Measurements from ENCODE around the gene RRAGC.
"Not testable (repeated sequence)": the region's sequence is repeated elsewhere in the genome, so short reads cannot be mapped to it uniquely, and the experiment has no call there.

Gene RRAGC

DNA sequence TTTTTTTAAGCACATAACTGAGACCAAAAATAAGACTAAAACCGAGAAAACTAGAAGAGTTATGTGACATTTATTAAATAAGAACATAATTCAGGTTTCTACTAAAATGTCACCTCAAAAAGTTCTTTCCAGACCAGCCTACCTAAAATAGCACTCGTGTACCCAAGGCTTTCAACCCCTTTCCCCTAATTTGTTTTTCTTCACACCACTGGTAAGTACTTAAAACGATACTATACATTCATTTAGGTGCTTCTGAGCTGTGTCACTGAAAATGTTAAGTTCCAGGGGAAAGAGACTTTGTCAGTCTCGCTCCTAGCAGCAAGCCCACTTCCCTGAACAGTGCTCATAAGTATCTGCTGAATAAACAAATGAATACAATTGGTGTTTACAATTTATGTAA, 6.8 kb downstream of the RRAGC start:
- H3K9ac ChIP-seq (ENCODE audit: low read length in 2 of 2), result no peak overlapping the region
- no peak overlapping the region for H3K27ac ChIP-seq (ENCODE audit: low read length)
- peaks cover 19 to 25% of the 10 kb centered on the region in 2 donors for H3K36me3 ChIP-seq (ENCODE audit: control insufficient read depth in 2 of 2, insufficient read depth in 2 of 2, low read length in 2 of 2)
- no peaks in the 10 kb centered on the region for H3K9me3 ChIP-seq (ENCODE audit: control insufficient read depth in 2 of 2, low read length in 2 of 2)
- no peaks in the 10 kb centered on the region for H3K27me3 ChIP-seq (ENCODE audit: control insufficient read depth in 1 of 2, insufficient read depth in 2 of 2, low read length in 2 of 2)
- H3K4me3 ChIP-seq (ENCODE audit: low read length in 2 of 2), result no peak overlapping the region
- peaks cover 8% of the 10 kb centered on the region for H3K4me1 ChIP-seq (ENCODE audit: control insufficient read depth, insufficient read depth, low read length)

GRCh38 chr1:38848071-38848470, 11.5 kb downstream of the RRAGC start:
- Histone ChIP-seq H3K4me3 (ENCODE audit: low read length in 2 of 2) (no peak overlapping the region), H3K27ac (ENCODE audit: low read length) (no peak overlapping the region), H3K9me3 (ENCODE audit: control insufficient read depth in 2 of 2, low read length in 2 of 2) (no peaks in the 10 kb centered on the region), H3K4me1 (ENCODE audit: control insufficient read depth, insufficient read depth, low read length) (no peaks in the 10 kb centered on the region), H3K9ac (ENCODE audit: low read length in 2 of 2) (no peak overlapping the region), H3K36me3 (ENCODE audit: control insufficient read depth in 2 of 2, insufficient read depth in 2 of 2, low read length in 2 of 2) (peaks cover 18 to 21% of the 10 kb centered on the region in 2 donors), H3K27me3 (ENCODE audit: control insufficient read depth in 1 of 2, insufficient read depth in 2 of 2, low read length in 2 of 2) (no peaks in the 10 kb centered on the region)

DNA sequence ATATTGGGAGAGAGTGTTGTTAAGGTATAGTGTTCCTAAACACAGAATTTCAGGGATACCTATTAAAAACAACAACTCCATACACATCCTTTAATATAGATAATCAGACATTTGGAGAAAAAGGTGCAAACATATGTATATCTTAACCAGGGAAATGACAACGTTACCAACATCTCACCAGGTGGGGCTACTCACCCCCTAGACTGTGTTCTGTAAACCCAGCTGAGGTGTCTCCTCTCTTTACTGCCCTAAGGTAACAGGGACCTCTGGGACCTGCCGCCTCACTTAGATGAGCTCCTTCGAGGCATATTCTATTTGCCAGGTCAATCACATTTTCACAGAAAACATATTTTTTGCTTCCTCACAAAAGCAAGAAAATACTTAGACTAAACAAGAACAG, 13.4 kb downstream of the RRAGC start:
- no peaks in the 10 kb centered on the region for H3K27me3 ChIP-seq (ENCODE audit: control insufficient read depth in 1 of 2, insufficient read depth in 2 of 2, low read length in 2 of 2)
- no peak overlapping the region for H3K27ac ChIP-seq (ENCODE audit: low read length)
- H3K9me3 ChIP-seq (ENCODE audit: control insufficient read depth in 2 of 2, low read length in 2 of 2), result no peaks in the 10 kb centered on the region
- H3K4me1 ChIP-seq (ENCODE audit: control insufficient read depth, insufficient read depth, low read length), result no peaks in the 10 kb centered on the region
- peaks cover 16 to 17% of the 10 kb centered on the region in 2 donors for H3K36me3 ChIP-seq (ENCODE audit: control insufficient read depth in 2 of 2, insufficient read depth in 2 of 2, low read length in 2 of 2)
- H3K9ac ChIP-seq (ENCODE audit: low read length in 2 of 2), result no peak overlapping the region
- H3K4me3 ChIP-seq (ENCODE audit: low read length in 2 of 2), result no peak overlapping the region

DNA sequence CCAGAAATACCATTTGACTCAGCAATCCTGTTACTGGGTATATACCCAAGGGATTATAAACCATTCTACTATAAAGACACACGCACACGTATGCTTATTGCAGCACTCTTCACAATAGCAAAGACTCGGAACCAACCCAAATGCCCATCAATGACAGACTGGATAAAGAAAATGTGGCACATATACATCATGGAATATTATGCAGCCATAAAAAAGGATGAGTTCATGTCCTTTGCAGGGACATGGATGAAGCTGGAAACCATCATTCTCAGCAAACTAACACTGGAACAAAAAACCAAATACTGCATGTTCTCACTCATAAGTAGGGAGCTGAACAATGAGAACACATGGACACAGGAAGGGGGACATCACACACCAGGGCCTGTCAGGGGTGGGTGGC, 14.5 kb downstream of the RRAGC start:
- not testable (repeated sequence) for H3K27ac ChIP-seq (ENCODE audit: low read length); H3K4me1 ChIP-seq (ENCODE audit: control insufficient read depth, insufficient read depth, low read length); H3K9me3 ChIP-seq (ENCODE audit: control insufficient read depth in 2 of 2, low read length in 2 of 2); H3K9ac ChIP-seq (ENCODE audit: low read length in 2 of 2); H3K27me3 ChIP-seq (ENCODE audit: control insufficient read depth in 1 of 2, insufficient read depth in 2 of 2, low read length in 2 of 2); H3K4me3 ChIP-seq (ENCODE audit: low read length in 2 of 2)
- peaks cover 15 to 16% of the 10 kb centered on the region in 2 donors for H3K36me3 ChIP-seq (ENCODE audit: control insufficient read depth in 2 of 2, insufficient read depth in 2 of 2, low read length in 2 of 2)

DNA sequence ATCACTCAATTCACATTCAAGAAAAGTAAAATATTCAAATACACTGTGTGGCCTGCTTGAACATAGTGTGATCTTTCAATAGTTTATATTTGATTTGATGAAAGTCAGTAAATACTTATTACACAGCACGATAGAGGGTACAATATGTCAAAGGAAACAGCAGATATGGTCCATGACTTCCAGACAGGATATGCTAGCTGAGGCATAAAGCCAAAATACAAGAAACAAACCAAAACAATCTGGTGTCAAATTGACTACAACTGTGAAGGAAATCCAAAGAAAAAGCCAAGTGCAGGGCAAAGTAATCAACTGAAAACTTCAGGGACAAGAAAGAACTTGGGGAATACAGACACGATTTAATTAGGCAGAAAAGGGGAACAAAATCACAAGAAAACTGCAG, 19.3 kb downstream of the RRAGC start:
- Histone ChIP-seq H3K4me3 (ENCODE audit: low read length in 2 of 2) (no peak overlapping the region), H3K36me3 (ENCODE audit: control insufficient read depth in 2 of 2, insufficient read depth in 2 of 2, low read length in 2 of 2) (peaks cover 18 to 19% of the 10 kb centered on the region in 2 donors), H3K27ac (ENCODE audit: low read length) (no peak overlapping the region), H3K9me3 (ENCODE audit: control insufficient read depth in 2 of 2, low read length in 2 of 2) (no peaks in the 10 kb centered on the region), H3K9ac (ENCODE audit: low read length in 2 of 2) (no peak overlapping the region), H3K4me1 (ENCODE audit: control insufficient read depth, insufficient read depth, low read length) (no peaks in the 10 kb centered on the region), H3K27me3 (ENCODE audit: control insufficient read depth in 1 of 2, insufficient read depth in 2 of 2, low read length in 2 of 2) (no peaks in the 10 kb centered on the region)

DNA sequence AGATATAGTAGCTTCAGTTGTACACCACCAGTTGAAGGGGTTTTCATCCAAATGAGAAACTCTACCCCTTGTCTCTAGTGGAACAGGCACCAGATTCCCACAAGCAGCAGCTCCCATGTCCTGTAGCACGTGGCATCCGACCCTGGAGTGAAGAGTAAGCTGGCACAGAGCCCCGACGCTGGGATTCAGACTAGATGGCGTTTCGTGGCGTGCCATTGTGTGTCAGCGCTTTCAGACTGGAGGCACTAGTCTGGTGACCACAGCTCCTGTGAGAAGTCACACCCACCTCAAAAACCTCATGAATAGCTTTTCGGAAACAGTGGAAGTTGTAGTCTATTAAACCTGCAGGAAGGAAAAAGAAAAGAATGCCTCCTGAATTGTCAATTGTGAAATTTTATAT, 20.2 kb downstream of the RRAGC start:
- no peaks in the 10 kb centered on the region for H3K9me3 ChIP-seq (ENCODE audit: control insufficient read depth in 2 of 2, low read length in 2 of 2)
- no peak overlapping the region for H3K27ac ChIP-seq (ENCODE audit: low read length)
- H3K36me3 ChIP-seq (ENCODE audit: control insufficient read depth in 2 of 2, insufficient read depth in 2 of 2, low read length in 2 of 2), result peaks cover 18 to 19% of the 10 kb centered on the region in 2 donors
- H3K4me1 ChIP-seq (ENCODE audit: control insufficient read depth, insufficient read depth, low read length), result no peaks in the 10 kb centered on the region
- H3K9ac ChIP-seq (ENCODE audit: low read length in 2 of 2), result no peak overlapping the region
- H3K27me3 ChIP-seq (ENCODE audit: control insufficient read depth in 1 of 2, insufficient read depth in 2 of 2, low read length in 2 of 2), result no peaks in the 10 kb centered on the region
- no peak overlapping the region for H3K4me3 ChIP-seq (ENCODE audit: low read length in 2 of 2)

- not testable (repeated sequence) for H3K27me3 ChIP-seq (ENCODE audit: control insufficient read depth in 1 of 2, insufficient read depth in 2 of 2, low read length in 2 of 2); H3K4me1 ChIP-seq (ENCODE audit: control insufficient read depth, insufficient read depth, low read length); H3K9ac ChIP-seq (ENCODE audit: low read length in 2 of 2); H3K9me3 ChIP-seq (ENCODE audit: control insufficient read depth in 2 of 2, low read length in 2 of 2); H3K27ac ChIP-seq (ENCODE audit: low read length); H3K4me3 ChIP-seq (ENCODE audit: low read length in 2 of 2)
- peaks cover 16 to 18% of the 10 kb centered on the region in 2 donors for H3K36me3 ChIP-seq (ENCODE audit: control insufficient read depth in 2 of 2, insufficient read depth in 2 of 2, low read length in 2 of 2)
These were observed 23.3 kb downstream of the RRAGC start for GRCh38 chr1:38836316-38836715.

DNA sequence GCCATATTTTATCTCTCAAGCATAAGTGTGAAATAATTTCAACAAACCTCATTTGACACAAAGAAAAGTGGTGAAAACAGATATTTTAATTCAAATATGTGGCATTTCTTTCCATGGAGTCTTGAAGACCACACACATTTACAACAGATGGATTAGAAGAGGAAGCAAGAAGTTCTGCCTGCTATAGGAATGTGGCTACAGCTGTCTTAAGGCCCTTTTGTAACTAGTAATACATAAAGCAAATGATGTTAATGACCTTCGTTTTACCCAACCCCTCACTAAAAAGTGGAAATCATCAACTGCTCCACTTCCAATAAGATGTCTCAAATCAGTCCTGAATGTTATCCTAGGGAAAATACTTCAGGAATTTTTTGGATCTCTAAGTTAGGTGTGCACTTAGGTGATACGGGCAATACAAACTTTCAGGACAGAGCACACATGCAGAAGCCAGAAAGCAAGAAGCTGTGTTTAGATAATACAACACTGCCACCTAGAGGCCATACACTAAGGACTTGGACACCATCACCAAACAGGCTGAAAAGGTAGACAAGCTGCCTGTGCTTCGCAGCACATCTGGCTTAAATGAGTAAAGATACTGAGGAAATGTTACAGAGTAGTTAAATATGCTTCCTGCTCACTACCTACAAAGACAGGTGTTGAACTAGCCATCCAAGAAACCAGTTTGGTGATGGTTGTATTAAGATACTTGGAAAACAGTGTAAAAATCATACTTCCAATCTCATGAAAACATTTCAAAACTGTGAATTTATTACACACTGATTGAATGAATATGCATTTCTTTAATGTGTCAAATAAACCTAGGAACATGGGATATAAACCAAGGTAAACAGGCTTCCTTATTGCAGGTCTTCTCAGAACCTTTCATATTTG, 24.4 kb downstream of the RRAGC start:
- no peak overlapping the region for H3K4me3 ChIP-seq (ENCODE audit: low read length in 2 of 2)
- no peaks in the 10 kb centered on the region for H3K9me3 ChIP-seq (ENCODE audit: control insufficient read depth in 2 of 2, low read length in 2 of 2)
- peaks cover 16 to 18% of the 10 kb centered on the region in 2 donors for H3K36me3 ChIP-seq (ENCODE audit: control insufficient read depth in 2 of 2, insufficient read depth in 2 of 2, low read length in 2 of 2)
- H3K27ac ChIP-seq (ENCODE audit: low read length), result no peak overlapping the region
- H3K4me1 ChIP-seq (ENCODE audit: control insufficient read depth, insufficient read depth, low read length), result no peaks in the 10 kb centered on the region
- no peaks in the 10 kb centered on the region for H3K27me3 ChIP-seq (ENCODE audit: control insufficient read depth in 1 of 2, insufficient read depth in 2 of 2, low read length in 2 of 2)
- H3K9ac ChIP-seq (ENCODE audit: low read length in 2 of 2), result no peak overlapping the region

- no peaks in the 10 kb centered on the region for H3K27me3 ChIP-seq (ENCODE audit: control insufficient read depth in 1 of 2, insufficient read depth in 2 of 2, low read length in 2 of 2)
- peaks cover 7% of the 10 kb centered on the region for H3K4me1 ChIP-seq (ENCODE audit: control insufficient read depth, insufficient read depth, low read length)
- no peak overlapping the region for H3K4me3 ChIP-seq (ENCODE audit: low read length in 2 of 2)
- H3K9me3 ChIP-seq (ENCODE audit: control insufficient read depth in 2 of 2, low read length in 2 of 2), result no peaks in the 10 kb centered on the region
- H3K36me3 ChIP-seq (ENCODE audit: control insufficient read depth in 2 of 2, insufficient read depth in 2 of 2, low read length in 2 of 2), result peaks cover 15 to 17% of the 10 kb centered on the region in 2 donors
- H3K27ac ChIP-seq (ENCODE audit: low read length), result no peak overlapping the region
- no peak overlapping the region for H3K9ac ChIP-seq (ENCODE audit: low read length in 2 of 2)
These were observed 25.3 kb downstream of the RRAGC start for GRCh38 chr1:38834221-38834782.

- H3K27ac ChIP-seq (ENCODE audit: low read length), result no peak overlapping the region
- no peak overlapping the region for H3K4me3 ChIP-seq (ENCODE audit: low read length in 2 of 2)
- H3K9ac ChIP-seq (ENCODE audit: low read length in 2 of 2), result no peak overlapping the region
- peaks cover 4 to 6% of the 10 kb centered on the region in 2 donors for H3K36me3 ChIP-seq (ENCODE audit: control insufficient read depth in 2 of 2, insufficient read depth in 2 of 2, low read length in 2 of 2)
- peaks cover 10% of the 10 kb centered on the region for H3K4me1 ChIP-seq (ENCODE audit: control insufficient read depth, insufficient read depth, low read length)
- H3K27me3 ChIP-seq (ENCODE audit: control insufficient read depth in 1 of 2, insufficient read depth in 2 of 2, low read length in 2 of 2), result no peaks in the 10 kb centered on the region
- no peaks in the 10 kb centered on the region for H3K9me3 ChIP-seq (ENCODE audit: control insufficient read depth in 2 of 2, low read length in 2 of 2)
These were observed 26.4 kb downstream of the RRAGC start for GRCh38 chr1:38833146-38833545.

GRCh38 chr1:38832370-38832734, 27.2 kb downstream of the RRAGC start:
- Histone ChIP-seq H3K36me3 (ENCODE audit: control insufficient read depth in 2 of 2, insufficient read depth in 2 of 2, low read length in 2 of 2) (no peaks in the 10 kb centered on the region), H3K27me3 (ENCODE audit: control insufficient read depth in 1 of 2, insufficient read depth in 2 of 2, low read length in 2 of 2) (no peaks in the 10 kb centered on the region), H3K9ac (ENCODE audit: low read length in 2 of 2) (no peak overlapping the region), H3K4me1 (ENCODE audit: control insufficient read depth, insufficient read depth, low read length) (peaks cover 10% of the 10 kb centered on the region), H3K9me3 (ENCODE audit: control insufficient read depth in 2 of 2, low read length in 2 of 2) (no peaks in the 10 kb centered on the region), H3K27ac (ENCODE audit: low read length) (no peak overlapping the region), H3K4me3 (ENCODE audit: low read length in 2 of 2) (no peak overlapping the region)

Measured in stomach smooth muscle (tissue), 2 donors.